HG03520 (cell line): ENCODE data around the gene ABCB10.
"Not testable (repeated sequence)": the region's sequence is repeated elsewhere in the genome, so short reads cannot be mapped to it uniquely, and the experiment has no call there.

Experiments used
- ATAC-seq: cut with Tn5 transposase; IDR thresholded peaks from one replicate; pipeline ENCODE4 v1.9.1; 2021; ENCODE audit warnings: mild to moderate bottlenecking, moderate library complexity; ENCODE audit not compliant: unreplicated experiment

The ABCB10 gene

GRCh38 chr1:229574679-229575442 is 16.4 kb upstream of the ABCB10 start:
- no peak for ATAC-seq

GRCh38 chr1:229572286-229572685 is 13.8 kb upstream of the ABCB10 start:
- ATAC-seq: no peak

GRCh38 chr1:229570891-229571516 is 12.5 kb upstream of the ABCB10 start:
- no peak for ATAC-seq

- ATAC-seq: no peak
Observed at GRCh38 chr1:229570305-229570704, 11.8 kb upstream of the ABCB10 start.

- ATAC-seq: no peak
Observed at GRCh38 chr1:229567109-229567868, 8.8 kb upstream of the ABCB10 start.

- no peak for ATAC-seq
Observed at GRCh38 chr1:229563701-229564100, 5.2 kb upstream of the ABCB10 start.

- no peak for ATAC-seq
Observed at GRCh38 chr1:229563241-229563640, 4.7 kb upstream of the ABCB10 start.

GRCh38 chr1:229562686-229563085 is 4.2 kb upstream of the ABCB10 start:
- no peak for ATAC-seq

GRCh38 chr1:229561141-229561540 is 2.6 kb upstream of the ABCB10 start:
- ATAC-seq: no peak

- ATAC-seq: not testable (repeated sequence)
Observed at GRCh38 chr1:229560124-229560523, 1.6 kb upstream of the ABCB10 start.

GRCh38 chr1:229559336-229559801 is 862 bp upstream of the ABCB10 start:
- ATAC-seq: not testable (repeated sequence)

- peak; percentile 26 for ATAC-seq
Observed at GRCh38 chr1:229557913-229558414, 543 bp downstream of the ABCB10 start.

- ATAC-seq: no peak
Observed at GRCh38 chr1:229557200-229557850, 1.2 kb downstream of the ABCB10 start.

GRCh38 chr1:229554886-229555621 is 3.5 kb downstream of the ABCB10 start:
- ATAC-seq: no peak

- ATAC-seq: no peak
Observed at GRCh38 chr1:229553621-229554130, 4.8 kb downstream of the ABCB10 start.

- ATAC-seq: no peak
Observed at GRCh38 chr1:229552732-229553131, 5.8 kb downstream of the ABCB10 start.

- ATAC-seq: no peak
Observed at GRCh38 chr1:229550812-229551567, 7.5 kb downstream of the ABCB10 start.

GRCh38 chr1:229547542-229547941 is 11.0 kb downstream of the ABCB10 start:
- no peak for ATAC-seq

GRCh38 chr1:229544587-229544986 is 13.9 kb downstream of the ABCB10 start:
- no peak for ATAC-seq
